ENCODE results near the gene LY6G6D. TPM values are rescaled to one million over a fixed set of nuclear protein-coding genes. Genes with fewer than 3 reads are reported as not detected.
A peak's percentile ranks its signal among the peaks of the same experiment; 100 is the strongest.

The LY6G6D gene
- total RNA-seq, 1 experiment from 2014 or later: not detected

GRCh38 chr6:31713465-31713864 is 1.7 kb upstream of the LY6G6D start:
- Histone ChIP-seq H2AK5ac (ENCODE audit: insufficient read length, low read length) (no peak overlapping the region), H2BK120ac (ENCODE audit: low read depth, low read length, poor library complexity, severe bottlenecking) (no peak overlapping the region), H3K56ac (ENCODE audit: insufficient read length, low read depth, low read length) (no peak overlapping the region), H4K5ac (ENCODE audit: insufficient read length, low read depth, low read length) (no peak overlapping the region), H3K23ac (ENCODE audit: insufficient read length, low read depth, low read length) (no peak overlapping the region), H3K4ac (ENCODE audit: low read depth, low read length) (no peak overlapping the region), H2BK12ac (ENCODE audit: insufficient read length, low read depth, low read length) (peak overlapping the region; percentile 15), H3K9ac (ENCODE audit: extremely low read depth, insufficient read length, low read length) (no peak overlapping the region), H3K27ac (ENCODE audit: insufficient read length, low read depth, low read length) (no peak overlapping the region), H3K23me2 (ENCODE audit: insufficient read length, low read depth, low read length, poor library complexity, severe bottlenecking) (no peaks in the 10 kb centered on the region), H3K14ac (ENCODE audit: insufficient read depth, low read length) (0 out of 2 replicates have a peak overlapping the region, but pooled peaks have one; percentile 64), H4K20me1 (ENCODE audit: control insufficient read depth, insufficient read depth, insufficient read length) (no peaks in the 10 kb centered on the region), H3K79me2 (ENCODE audit: insufficient read depth, low read length) (no peaks in the 10 kb centered on the region), H2BK20ac (ENCODE audit: low read depth, low read length, poor library complexity, severe bottlenecking) (no peak overlapping the region), H3T11ph (ENCODE audit: low read length) (no peak overlapping the region), H3K4me2 (ENCODE audit: insufficient read depth, insufficient read length, low read length) (no peak overlapping the region), H2AFZ (ENCODE audit: low read length) (no peak overlapping the region), H4K8ac (replicated peaks; ENCODE audit: insufficient read length, low read depth, low read length) (no peak overlapping the region), H3K4me1 (ENCODE audit: insufficient read depth, low read length) (peaks cover 5% of the 10 kb centered on the region; the same call in 1 of the 2 replicates), H3K18ac (ENCODE audit: insufficient read length, low read depth, low read length) (no peak overlapping the region), H3K79me1 (ENCODE audit: insufficient read depth, low read depth, low read length, poor library complexity, severe bottlenecking) (no peaks in the 10 kb centered on the region), H3K27me3 (ENCODE audit: insufficient read depth, low read length) (no peaks in the 10 kb centered on the region), H2BK15ac (ENCODE audit: low read depth, low read length) (no peak overlapping the region), H4K91ac (ENCODE audit: insufficient read length, low read depth, low read length) (no peak overlapping the region), H2BK5ac (ENCODE audit: insufficient read length, low read length) (no peak overlapping the region), H3K9me3 (ENCODE audit: control insufficient read depth, low read depth, low read length) (no peaks in the 10 kb centered on the region)
- peaks cover 8% of the 10 kb centered on the region for H3K27me3 Mint-ChIP-seq (ENCODE audit: low read depth)
- no CpG with 5 or more reads among the region's 4 CpGs for WGBS (ENCODE audit: extremely low coverage, insufficient read length, low lambda C conversion rate)
- no peaks in the 10 kb centered on the region for H3K36me3 Mint-ChIP-seq (ENCODE audit: insufficient read depth in 1 of 3, low read depth in 3 of 3)
- no peak overlapping the region; a peak in 1 of 5 replicates for H3K4me3 Mint-ChIP-seq
- H3K4me1 Mint-ChIP-seq: peaks cover 44 to 55% of the 10 kb centered on the region in 2 experiments
- TF ChIP-seq CTCF (conservative IDR thresholded peaks at IDR 0.05): no peak
- no peak for DNase-seq
- H3K9me3 Mint-ChIP-seq: no peaks in the 10 kb centered on the region
- H3K27ac Mint-ChIP-seq: peak overlapping the region in 1 of 3 experiments; percentile 31; a peak in 1 of 7 replicates
